NCI-H2107 treated with DMSO at 0.1 percent for 48 hours (cell line): Measurements from ENCODE around the gene CSAD.
A peak's percentile ranks its signal among the peaks of the same experiment; 100 is the strongest.
"Not testable (repeated sequence)": the region's sequence is repeated elsewhere in the genome, so short reads cannot be mapped to it uniquely, and the experiment has no call there.

Experiments used
- DNase-seq: peaks from one replicate; lab custom pipeline; 2025; ENCODE audit not compliant: unreplicated experiment; lab: John Stamatoyannopoulos, UW

Gene CSAD

DNA sequence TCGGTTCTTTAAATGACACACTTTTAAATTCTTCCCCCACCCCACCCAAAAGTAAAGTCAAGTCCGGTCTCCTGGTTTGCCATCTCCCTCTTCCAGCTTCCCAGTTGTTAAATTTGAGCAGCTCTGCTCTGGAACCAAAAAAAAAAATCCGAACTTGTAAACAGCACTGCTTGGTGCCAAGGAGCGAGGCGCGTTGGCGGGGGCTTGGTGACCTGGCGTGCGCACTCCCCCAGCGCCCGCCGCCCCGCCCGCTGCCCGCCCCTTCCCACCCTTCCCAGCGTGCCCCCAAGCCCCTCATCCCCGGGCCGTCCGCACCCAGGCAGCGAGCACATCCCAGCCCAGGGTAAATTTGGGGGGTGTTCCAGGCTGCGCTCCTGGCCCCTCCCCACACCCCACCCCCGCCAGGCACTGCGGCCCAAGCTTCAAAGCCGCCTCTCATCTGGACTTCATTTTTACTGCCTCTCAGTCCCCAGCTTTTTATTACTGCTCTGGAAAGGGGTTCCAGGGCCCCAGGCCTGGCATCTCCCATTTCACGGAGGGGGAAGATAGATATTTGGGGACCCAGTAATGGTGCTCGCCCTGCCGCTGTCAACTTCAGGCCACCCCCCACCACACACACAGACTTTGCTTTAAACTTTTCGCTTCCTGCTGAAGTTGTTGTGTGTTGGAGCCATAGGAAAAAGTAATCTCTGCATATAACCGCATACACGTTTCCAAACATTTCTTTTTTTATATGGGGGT lies 38.0 kb upstream of the CSAD start:
- DNase-seq: no peak

DNA sequence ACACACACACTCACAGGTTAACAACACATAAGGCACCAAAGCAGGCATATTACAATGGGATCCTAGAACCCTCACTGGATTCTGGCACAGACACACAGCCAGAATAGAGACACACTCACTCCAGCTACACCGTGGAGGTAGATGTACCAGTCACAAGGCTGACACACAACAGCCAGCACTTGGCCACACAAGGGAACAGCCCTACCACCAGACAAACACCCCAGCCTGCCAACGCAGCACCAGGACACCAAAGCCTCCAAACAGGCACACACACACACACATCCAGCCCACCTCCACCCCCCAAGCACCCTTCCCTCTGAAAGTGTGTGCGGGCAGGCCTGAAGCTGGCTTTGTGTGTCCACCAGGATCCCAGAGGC lies 37.2 kb upstream of the CSAD start:
- DNase-seq: no peak

DNA sequence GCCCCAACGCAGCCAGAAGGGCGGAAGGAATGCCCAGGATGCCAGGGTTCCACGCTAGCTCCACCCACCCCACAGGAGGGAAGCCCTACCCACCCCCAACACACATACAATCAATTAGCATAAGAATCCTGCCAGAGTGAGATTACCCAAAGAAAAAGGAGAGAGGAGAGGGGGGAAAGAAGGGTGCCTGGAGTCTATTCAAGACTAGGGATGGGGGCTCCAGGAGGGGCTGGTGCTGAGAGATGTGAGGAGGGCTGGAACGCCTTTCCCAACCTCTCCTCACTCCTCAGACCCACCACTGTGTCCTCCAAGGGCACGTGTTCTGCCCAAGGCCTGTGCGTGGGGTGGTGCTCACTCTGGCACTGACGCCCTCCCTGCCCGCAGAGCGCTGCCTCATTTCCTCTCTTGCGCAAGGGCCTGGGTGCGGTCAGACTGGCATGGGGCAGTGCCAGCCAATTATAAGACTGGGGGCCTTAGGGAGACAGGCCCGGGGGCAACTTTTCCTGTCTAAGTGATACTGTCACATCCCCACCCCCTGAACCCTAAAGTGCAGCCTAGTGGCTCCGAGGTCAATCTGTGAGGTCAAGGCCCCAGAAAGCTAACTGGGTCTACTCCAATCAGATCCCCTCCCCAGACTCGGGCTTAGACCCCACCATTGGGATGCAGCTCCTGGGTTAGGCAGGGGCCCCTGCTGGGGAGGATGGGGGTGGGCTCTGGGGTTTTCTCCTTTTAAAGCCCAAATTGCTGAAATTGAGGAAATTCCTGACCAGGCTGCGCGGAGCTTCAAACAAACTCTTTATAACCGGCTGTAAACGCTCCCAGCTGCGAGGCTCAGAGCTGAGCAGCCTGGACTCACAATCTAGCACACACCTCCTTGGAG lies 36.6 kb upstream of the CSAD start:
- no peak for DNase-seq

DNA sequence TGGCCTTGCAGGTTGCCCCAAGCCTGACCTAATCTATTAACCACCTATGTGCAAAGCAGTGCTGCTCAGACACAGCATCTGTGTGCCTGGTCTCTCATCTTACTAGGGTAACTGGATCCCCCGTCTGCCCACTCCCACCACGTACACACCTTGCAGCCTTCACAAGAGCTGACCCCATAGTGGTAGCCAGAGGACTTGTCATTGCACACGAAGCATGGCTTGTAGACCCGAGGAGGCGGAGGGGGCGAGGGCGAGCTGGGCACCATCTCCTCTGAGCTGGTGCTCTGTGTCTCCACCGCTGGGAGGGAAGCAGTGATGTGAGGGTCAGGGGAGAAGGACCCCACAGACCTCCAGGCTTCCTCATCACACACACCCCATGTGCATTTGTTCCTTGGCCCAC lies 34.8 kb upstream of the CSAD start:
- no peak for DNase-seq

DNA sequence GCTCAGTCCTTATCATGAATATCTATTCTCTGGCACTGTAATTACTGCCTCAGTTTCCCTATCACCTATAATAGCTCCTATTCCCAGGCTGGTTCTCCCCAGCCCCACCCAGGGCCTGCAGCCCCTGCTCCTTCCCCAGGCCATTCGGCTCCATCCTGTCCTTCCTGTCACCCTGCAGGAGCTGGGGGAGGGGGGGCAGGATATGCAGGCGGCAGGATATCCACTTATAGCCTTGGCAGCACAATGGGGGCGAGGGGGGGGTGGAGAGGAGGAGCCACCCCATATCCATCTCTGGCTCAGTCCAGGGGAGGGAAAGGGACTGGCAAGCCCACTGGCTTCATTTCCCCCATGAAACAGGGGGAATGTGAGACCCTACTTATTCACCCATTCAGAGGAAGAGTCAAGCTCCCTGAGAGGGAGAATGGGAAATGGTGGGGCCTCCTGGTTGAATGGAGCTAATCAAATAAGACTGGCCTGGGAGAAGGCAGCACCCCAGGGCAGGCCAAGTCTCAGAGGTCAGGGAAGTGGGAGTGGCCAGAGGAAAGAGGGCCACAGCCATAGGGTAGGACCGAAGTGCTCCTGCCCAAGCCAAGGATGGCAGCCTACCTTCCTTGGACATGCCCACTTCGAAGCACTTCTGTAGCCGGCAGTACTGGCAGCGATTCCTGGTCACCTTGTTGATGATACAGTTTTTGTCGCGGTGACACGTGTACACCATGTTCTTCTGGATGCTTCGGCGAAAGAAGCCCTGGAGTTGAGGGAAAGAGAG lies 34.1 kb upstream of the CSAD start:
- DNase-seq: no peak

DNA sequence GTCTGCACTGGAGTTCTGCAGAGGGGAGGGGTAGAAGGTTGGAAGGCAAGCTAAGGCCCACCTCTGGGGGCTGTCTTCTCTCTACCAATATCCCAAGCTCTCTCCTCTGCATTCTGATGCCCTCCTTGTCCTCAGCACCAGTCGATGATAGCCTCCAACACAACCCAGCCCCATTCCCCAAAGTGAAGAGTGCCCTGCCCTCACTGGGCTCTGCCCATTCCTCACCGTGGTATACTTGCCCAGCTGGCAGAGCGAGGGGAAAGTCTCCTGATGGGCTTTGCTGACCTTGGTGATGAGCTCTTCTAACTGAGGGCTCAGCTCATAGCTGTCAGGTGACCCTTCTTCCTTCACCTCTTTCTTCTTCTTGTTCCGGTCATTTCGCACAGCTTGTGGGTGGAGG lies 33.5 kb upstream of the CSAD start:
- no peak for DNase-seq

DNA sequence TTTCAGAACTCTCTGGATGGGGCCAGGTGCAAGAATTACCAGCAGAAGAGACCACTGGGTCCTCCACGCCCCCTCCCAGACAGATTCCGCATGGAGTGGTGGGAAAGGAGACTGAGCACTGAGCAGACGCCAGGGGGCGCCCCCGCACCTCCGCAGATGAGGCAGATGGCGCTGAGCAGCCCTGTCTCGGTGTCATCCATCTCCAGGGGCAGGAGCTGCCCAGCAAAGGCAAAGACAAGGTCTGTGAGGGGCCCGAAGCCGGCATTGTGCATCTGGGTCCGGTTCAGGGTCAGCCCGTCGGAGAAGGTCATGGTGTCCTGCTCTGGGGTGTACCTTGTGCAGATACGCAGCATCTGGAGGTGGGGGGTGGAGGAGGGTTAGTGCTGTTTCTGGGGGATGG lies 32.6 kb upstream of the CSAD start:
- peak; percentile 58 for DNase-seq

DNA sequence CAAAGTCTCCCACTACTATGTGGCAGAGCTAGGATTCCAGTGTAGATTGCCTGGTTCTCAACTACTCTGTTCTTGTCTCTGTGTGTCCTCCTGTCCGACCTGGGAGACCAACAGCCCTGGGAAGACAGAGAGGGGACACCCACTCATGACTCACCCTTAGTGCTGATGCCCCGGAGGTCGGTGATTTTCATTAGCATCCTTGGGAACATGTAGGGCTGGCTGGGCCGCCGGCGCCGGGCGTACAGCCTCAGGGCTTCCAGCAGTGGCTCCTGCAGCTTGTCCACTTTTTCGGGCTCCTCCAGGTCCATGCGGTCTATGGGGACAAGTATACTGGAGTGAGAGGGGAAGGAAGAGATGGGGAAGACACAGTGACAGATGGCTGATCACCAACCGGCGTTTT lies 32.2 kb upstream of the CSAD start:
- no peak for DNase-seq

DNA sequence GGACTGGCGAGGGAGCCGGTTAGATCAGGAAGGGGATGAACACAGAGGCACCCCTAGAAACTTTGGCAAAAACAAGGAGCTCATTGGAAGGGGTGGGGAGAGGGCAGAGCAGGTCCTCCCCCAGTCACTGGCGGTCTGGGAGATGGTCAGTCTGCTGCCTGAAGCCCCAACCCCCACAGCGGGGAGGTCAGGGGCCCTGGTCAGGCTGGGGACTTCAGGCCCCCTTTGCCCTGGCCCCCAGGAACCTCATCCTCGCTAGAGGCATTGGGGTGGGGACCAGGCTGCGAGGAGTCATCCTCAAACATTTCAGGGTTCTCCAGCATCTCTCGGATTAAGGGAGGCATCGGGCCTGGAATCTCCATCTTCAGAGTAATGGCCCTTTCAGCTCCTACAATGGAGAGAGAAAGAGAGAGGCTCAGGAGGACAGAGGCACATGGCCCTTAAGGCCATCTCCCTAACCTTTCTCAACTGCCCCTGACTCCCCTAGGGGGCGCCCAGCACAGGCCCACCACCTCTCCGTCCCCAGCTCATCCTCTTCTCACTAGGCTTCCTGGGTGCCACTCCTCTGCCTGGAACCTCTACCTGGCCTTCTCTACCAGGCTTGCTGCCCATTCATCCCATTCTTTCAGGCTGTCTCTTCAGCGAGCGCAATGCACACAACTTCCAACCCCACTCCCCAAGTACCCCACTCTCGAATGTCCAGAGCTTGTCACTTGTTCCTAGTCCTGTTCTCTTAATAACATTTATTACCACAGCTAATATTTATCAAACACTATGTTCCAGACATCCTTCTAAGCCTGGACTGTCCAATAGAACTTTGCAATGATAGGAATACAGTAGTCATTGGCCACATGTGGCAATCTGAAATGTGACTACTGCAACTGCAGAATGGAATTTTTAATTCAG lies 31.0 kb upstream of the CSAD start:
- DNase-seq: no peak

DNA sequence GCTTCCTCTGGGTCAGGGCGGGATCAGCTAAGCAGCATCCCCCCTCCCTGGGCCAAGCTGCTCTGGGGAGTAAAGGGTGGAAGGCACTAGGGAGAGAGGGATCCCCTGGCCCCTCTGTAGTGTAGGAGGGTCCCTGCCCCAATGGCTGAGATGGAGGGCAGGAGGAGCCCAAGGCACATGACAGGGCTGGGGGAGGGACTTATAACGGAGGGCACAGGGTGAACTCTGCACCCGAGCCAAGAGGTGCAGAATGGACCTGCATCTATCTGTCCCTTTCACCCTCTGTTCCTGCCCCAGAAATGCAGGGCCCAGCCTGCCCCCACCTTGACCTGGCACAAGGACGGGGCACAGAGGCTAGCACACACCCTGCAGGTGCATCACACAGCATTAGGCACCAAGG lies 30.1 kb upstream of the CSAD start:
- DNase-seq: no peak

DNA sequence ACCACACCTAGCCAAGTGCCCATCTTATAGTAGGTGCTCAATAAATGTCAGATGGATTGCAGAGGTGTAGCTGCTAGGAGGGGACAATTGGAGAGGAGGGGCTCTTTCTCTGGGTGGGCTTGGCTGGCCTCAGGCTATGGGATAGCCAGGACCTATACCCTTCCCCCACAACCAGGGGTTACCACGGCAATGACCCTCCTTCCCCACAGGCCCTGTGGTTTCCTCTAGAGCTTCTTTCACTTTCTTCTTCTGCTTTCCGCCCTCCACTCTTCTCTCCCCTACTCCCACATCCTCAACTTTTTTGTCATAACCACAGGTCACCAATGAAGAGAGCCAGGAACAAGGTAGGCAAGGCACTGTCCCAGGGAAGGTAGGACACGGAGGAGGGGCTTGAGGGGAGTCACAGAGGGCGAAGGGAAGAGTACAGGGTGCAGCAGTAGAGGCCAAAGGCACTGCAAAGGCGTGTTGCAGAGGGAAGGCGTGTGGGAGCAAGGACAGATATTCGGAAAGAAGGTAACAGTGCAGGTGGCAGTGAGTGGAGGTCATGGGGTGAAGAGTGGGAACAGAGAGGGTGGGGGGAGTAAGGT lies 28.2 kb upstream of the CSAD start:
- DNase-seq: no peak

DNA sequence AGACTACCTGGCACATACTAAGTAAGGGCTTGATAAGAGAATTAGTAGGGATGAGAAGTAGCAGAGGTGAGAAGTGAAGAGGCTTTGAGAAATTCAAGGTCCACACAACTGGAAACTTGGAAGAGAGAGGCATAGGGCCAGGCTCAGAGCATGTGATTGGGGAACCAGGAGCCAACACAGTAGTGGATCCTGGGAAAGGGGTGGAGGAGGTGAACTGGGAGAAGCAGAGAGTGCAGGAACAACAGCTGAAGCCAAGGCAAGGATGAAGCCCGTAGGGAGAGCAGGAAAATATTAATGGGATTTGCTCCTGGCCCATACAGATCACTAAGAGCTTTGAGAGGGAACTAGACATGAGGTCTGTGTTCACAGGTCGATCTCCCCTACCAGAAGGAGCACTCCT lies 27.7 kb upstream of the CSAD start:
- no peak for DNase-seq

DNA sequence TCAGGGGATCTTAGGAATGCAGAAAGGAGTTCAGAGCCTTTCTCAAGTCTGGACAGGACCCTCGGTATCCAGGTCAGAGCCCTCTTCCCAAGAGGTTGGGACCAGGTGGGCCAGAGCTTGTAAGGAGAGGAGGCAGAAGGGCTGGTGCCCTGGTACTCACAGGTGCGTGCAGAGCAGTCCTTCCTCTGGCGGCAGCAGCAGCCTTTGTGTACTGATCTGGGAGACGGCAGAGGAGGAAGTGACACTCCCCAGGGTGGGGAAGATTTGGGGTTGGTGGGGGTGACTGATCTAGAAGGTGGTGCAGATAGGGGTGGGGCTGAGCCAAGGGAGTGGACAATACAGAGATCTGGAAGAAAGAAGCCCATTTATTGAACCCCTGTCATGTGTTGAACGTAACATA lies 26.3 kb upstream of the CSAD start, which contains the start of gene ITGB7:
TSS of gene ITGB7 (minus strand) at position 210 of the 400 bp plus-strand sequence. CDS start 6,808 bp downstream, outside the sequence.
- DNase-seq: no peak

DNA sequence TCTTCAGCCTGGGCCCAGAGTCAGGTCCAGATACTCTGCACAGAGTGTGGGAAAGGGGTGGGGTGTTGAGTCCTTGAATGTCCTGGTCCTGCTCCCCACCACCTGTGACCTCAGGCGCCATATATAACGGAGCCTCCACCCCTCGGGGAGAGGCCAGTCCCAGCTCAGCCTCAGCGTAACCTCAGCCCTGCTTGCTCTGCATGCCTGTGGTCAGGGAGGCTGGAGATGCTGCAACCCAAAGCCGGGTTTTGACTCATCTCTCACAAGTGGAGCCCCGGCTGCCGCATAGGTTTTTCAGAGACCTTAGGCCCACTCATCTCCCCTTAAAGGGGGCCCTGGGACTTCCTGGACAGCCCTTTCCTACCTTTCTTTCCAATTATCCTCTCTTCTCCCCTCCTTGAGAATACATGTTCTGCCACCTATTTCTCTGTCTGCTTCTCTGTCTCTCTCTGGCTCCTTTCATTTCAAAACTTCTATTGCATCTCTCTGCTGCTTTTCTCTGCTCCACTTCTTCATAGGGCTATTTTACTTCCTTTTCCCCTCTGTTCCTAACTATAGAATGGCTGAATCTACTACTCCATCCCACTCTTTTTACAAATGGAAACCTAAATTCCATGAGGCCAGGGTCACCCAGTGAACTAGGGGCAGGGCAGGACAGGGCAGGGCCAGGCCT lies 25.2 kb upstream of the CSAD start:
- no peak for DNase-seq

DNA sequence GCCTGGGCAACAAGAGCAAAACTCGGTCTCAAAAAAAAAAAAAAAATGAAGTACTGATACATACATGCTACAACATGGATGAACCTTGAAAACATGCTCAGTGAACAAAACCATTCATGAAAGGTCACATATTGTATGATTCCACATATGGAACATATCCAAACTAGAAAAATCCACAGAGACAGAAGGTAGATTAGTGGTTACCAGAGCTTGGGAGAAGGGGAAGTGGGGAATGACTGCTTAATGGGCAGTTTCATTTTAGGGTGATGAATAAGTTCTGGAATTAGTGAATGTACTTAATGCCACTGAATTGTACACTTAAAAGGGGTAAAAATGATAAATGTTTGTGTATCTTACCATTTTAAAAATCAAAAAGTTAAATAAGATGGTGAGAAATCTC lies 23.6 kb upstream of the CSAD start:
- DNase-seq: no peak

DNA sequence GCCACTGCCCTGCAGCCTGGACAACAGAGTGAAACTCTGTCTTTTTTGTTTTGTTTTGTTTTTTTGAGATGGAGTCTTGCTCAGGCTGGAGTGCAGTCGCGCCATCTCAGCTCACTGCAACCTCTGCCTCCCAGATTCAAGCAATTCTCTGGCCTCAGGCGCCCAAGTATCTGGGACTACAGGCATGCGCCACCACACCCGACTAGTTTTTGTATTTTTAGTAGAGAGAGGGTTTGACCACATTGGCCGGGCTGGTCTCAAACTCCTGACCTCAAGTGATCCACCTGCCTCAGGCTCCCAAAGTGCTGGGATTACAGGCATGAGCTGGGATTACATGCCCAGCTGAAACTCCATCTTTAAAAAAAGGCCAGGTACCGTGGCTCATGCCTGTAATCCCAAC lies 21.6 kb upstream of the CSAD start:
- not testable (repeated sequence) for DNase-seq

DNA sequence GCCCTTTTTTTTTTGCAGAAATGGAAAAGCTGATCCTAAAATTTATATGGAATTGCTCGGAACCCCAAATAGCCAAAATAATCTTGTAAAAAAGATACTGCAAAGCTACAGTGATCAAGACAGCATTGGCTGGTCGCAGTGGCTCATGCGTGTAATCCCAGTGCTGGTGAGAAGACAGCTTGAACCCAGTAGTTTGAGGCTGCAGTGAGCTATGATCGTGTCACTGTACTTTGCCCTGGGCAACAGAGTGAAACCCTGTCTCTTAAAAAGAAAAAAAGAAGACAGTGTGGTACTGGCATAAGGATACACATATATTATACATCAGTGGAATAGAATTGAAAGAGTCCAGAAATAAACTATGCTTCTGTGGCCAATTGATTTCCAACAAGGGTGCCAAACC lies 20.9 kb upstream of the CSAD start:
- no peak for DNase-seq

DNA sequence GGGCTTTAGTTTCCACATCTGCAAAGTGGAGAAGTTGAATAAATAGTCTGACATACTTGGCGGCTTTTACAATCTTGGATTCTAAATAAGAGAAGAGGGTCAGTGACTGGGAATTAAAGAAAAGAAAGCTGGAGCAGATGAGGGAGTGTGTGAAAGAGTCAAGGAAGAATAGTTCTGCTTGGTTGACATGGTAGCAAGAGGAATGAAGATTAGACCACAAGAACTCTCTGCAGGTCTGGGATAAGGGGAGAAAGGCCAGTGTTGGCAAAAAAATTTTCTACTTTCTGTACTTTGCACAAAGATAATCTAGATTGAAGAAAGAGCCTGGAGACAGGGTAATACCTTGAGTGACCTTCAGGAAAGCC lies 20.4 kb upstream of the CSAD start:
- no peak for DNase-seq

DNA sequence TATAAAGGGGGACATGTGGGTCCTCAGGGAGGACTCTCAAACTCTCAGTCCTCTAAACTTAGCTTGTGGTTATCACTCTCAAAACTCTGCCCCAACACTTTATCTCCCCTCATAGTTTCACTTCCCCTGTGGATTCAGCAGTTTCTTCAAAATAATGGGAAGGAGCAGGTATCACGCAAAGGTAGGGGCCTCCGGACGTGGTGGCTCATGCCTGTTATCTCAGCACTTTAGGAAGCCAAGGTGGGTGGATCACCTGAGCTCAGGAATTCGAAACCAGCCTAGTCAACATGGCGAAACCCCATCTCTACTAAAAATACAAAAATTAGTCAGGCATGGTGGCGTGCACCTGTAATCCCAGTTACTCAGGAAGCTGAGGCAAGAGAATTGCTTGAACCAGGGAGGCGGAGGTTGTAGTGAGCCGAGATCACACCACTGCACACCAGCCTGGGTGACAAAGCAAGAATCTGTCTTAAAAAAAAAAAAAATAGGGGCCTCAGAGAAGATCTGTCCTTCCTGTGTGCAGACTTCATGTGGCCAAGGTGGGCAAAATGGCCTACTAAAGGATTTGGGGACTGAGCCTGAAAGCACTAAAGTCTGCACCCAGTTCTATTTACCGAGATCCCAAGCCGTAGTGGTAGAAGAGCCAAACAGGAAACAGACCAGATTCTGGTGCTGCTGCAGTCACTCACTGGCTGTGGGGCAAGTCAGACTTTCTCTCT lies 19.9 kb upstream of the CSAD start:
- DNase-seq: no peak
